ENCODE data around the gene GNL1. TPM values are rescaled to one million over a fixed set of nuclear protein-coding genes. Genes with fewer than 3 reads are reported as not detected.
A peak's percentile ranks its signal among the peaks of the same experiment; 100 is the strongest.
"Not testable (repeated sequence)": the region's sequence is repeated elsewhere in the genome, so short reads cannot be mapped to it uniquely, and the experiment has no call there.

Gene GNL1
- polyA plus RNA-seq, 2 donors, result 27.9 to 29.0 TPM

DNA sequence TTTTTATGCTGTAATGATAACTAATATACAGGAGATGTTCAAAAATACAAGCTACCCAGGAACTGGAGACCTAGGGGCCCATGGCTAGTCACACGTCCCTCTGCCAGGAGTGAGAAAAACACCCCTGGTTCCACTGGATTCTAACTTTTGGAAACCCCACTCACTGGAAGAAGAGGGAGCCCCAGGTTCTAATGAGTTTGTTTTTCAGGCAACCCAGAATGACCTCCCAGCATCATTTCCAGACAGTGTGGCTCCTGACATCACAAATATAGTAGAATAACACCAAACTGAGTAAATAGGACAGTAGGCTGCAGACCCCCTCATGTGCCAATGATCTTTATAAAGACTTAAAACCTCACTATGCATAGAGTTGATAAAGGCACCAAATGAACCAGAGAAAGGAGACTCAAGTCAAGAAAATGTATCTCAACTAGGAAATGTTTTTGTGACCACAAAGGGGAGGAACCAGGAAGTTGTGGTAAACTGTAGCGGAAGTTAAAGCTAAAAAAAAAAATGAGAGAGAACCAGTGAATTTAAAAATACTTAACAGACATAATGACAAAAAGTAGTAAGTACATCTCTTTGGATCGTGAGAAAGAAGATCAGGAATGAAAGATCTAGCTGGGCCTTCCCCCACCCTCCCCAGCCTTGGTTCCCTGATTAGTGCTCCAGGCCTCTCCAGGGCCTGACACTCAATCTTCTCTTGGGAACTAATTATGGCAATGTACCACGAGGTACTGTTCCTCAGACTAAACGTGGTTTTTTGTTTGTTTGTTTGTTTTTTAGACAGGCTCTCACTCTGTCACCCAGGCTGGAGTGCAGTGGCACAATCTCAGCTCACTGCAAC lies 47.2 kb downstream of the GNL1 start:
- Histone ChIP-seq H3K27ac (ENCODE audit: low read depth in 2 of 2, low read length in 1 of 2) (peak overlapping the region; percentile 54 to 56), H3K27me3 (ENCODE audit: control insufficient read depth in 1 of 2, insufficient read depth in 2 of 2, low read length in 2 of 2) (no peaks in the 10 kb centered on the region), H3K4me3 (ENCODE audit: low read depth in 1 of 2, low read length in 2 of 2) (no peak overlapping the region), H3K4me1 (ENCODE audit: control insufficient read depth in 2 of 2, insufficient read depth in 2 of 2, low read length in 1 of 2) (no peaks in the 10 kb centered on the region), H3K36me3 (ENCODE audit: control insufficient read depth in 2 of 2, insufficient read depth in 2 of 2, low read length in 1 of 2) (no peaks in the 10 kb centered on the region), H3K9me3 (ENCODE audit: control insufficient read depth in 2 of 2, insufficient read depth in 1 of 2, low read depth in 1 of 2, low read length in 1 of 2) (no peaks in the 10 kb centered on the region)
- WGBS, 2 donors, result 39 to 47% methylated on average over 5 of the region's 5 CpGs

- Histone ChIP-seq H3K27ac (ENCODE audit: low read depth in 2 of 2, low read length in 1 of 2) (peak overlapping the region in 1 of 2 donors; percentile 64), H3K9me3 (ENCODE audit: control insufficient read depth in 2 of 2, insufficient read depth in 1 of 2, low read depth in 1 of 2, low read length in 1 of 2) (no peaks in the 10 kb centered on the region), H3K4me3 (ENCODE audit: low read depth in 1 of 2, low read length in 2 of 2) (no peak overlapping the region), H3K4me1 (ENCODE audit: control insufficient read depth in 2 of 2, insufficient read depth in 2 of 2, low read length in 1 of 2) (no peaks in the 10 kb centered on the region), H3K36me3 (ENCODE audit: control insufficient read depth in 2 of 2, insufficient read depth in 2 of 2, low read length in 1 of 2) (no peaks in the 10 kb centered on the region), H3K27me3 (ENCODE audit: control insufficient read depth in 1 of 2, insufficient read depth in 2 of 2, low read length in 2 of 2) (no peaks in the 10 kb centered on the region)
- WGBS, 2 donors, result 81 to 90% methylated on average over 5 of the region's 5 CpGs
Measured at GRCh38 chr6:30507849-30508827, 48.2 kb downstream of the GNL1 start.

DNA sequence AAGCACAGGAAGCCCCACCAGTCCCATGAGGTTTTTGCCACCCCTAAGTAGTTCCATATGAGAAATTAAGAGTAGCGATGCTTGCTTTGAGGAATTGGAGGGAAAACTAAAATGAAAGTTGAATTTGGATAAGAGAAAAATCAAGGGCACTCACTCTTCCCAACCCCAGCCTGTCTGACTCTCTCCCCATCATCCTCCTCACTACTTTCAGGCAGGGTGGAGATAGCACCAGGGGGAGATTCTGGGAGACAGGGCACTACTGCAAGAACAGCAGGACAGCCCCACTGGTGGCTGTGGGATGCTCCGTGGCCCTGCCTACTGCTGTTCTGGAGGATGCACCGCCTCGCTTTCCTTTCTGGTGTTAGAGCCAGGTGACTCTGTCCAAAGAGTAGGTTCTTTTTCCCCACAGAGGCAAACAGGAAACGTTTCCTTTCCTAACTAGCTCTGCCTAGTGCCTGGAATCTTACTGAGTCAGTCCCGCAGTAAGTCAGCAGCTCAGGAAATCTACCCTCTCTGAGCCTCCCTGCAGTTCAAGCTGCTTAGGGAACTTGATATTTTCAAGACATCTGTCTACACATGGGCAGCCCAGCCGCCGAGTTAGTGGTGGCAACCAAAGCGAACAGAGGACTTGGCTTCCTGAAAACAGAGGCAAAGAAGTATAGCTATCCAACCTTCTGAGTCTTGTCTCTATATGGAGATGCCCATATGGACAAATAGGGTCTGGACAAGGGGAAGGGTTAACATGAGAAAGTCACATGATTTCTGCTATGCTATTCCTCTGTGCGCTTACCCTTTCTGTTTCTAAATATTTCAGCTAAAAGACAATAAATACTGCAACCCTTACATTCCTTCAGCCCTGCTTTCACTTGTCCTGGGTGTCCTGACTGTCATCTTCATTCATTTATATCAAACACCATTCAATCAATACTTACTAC lies 55.6 kb downstream of the GNL1 start:
- no peaks in the 10 kb centered on the region for H3K27me3 ChIP-seq (ENCODE audit: control insufficient read depth in 1 of 2, insufficient read depth in 2 of 2, low read length in 2 of 2)
- WGBS, 2 donors, result 58 to 61% methylated on average over 10 of the region's 10 CpGs
- no peak overlapping the region for H3K4me3 ChIP-seq (ENCODE audit: low read depth in 1 of 2, low read length in 2 of 2)
- no peaks in the 10 kb centered on the region for H3K36me3 ChIP-seq (ENCODE audit: control insufficient read depth in 2 of 2, insufficient read depth in 2 of 2, low read length in 1 of 2)
- H3K4me1 ChIP-seq (ENCODE audit: control insufficient read depth in 2 of 2, insufficient read depth in 2 of 2, low read length in 1 of 2), result peaks cover 0 to 2% of the 10 kb centered on the region in 2 donors
- no peaks in the 10 kb centered on the region for H3K9me3 ChIP-seq (ENCODE audit: control insufficient read depth in 2 of 2, insufficient read depth in 1 of 2, low read depth in 1 of 2, low read length in 1 of 2)
- peak overlapping the region in 1 of 2 donors; percentile 4 for H3K27ac ChIP-seq (ENCODE audit: low read depth in 2 of 2, low read length in 1 of 2)

DNA sequence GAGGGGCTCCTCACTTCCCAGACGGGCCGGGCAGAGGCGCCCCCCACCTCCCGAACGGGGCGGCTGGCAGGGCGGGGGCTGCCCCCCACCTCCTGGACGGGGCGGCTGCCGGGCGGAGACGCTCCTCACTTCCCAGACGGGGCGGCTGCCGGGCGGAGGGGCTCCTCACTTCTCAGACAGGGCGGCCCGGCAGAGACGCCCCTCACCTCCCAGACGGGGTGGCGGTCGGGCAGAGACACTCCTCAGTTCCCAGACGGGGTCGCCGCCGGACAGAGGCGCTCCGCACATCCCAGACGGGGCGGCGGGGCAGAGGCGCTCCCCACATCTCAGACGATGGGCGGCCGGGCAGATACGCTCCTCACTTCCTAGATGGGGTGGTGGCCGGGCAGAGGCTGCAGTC lies 57.6 kb downstream of the GNL1 start:
- not testable (repeated sequence) for H3K36me3 ChIP-seq (ENCODE audit: control insufficient read depth in 2 of 2, insufficient read depth in 2 of 2, low read length in 1 of 2); H3K27ac ChIP-seq (ENCODE audit: low read depth in 2 of 2, low read length in 1 of 2); H3K4me3 ChIP-seq (ENCODE audit: low read depth in 1 of 2, low read length in 2 of 2); H3K9me3 ChIP-seq (ENCODE audit: control insufficient read depth in 2 of 2, insufficient read depth in 1 of 2, low read depth in 1 of 2, low read length in 1 of 2); H3K4me1 ChIP-seq (ENCODE audit: control insufficient read depth in 2 of 2, insufficient read depth in 2 of 2, low read length in 1 of 2); H3K27me3 ChIP-seq (ENCODE audit: control insufficient read depth in 1 of 2, insufficient read depth in 2 of 2, low read length in 2 of 2)
- 95% methylated on average over 20 to 37 of the region's 37 CpGs for WGBS, 2 donors

GRCh38 chr6:30497714-30498113 lies 58.6 kb downstream of the GNL1 start:
- Histone ChIP-seq H3K27me3 (ENCODE audit: control insufficient read depth in 1 of 2, insufficient read depth in 2 of 2, low read length in 2 of 2) (no peaks in the 10 kb centered on the region), H3K4me3 (ENCODE audit: low read depth in 1 of 2, low read length in 2 of 2) (no peak overlapping the region), H3K36me3 (ENCODE audit: control insufficient read depth in 2 of 2, insufficient read depth in 2 of 2, low read length in 1 of 2) (peaks cover 2 to 7% of the 10 kb centered on the region in 2 donors), H3K4me1 (ENCODE audit: control insufficient read depth in 2 of 2, insufficient read depth in 2 of 2, low read length in 1 of 2) (peaks cover 0 to 4% of the 10 kb centered on the region in 2 donors), H3K27ac (ENCODE audit: low read depth in 2 of 2, low read length in 1 of 2) (no peak overlapping the region), H3K9me3 (ENCODE audit: control insufficient read depth in 2 of 2, insufficient read depth in 1 of 2, low read depth in 1 of 2, low read length in 1 of 2) (no peaks in the 10 kb centered on the region)
- WGBS, 2 donors, result 89 to 90% methylated on average over 3 of the region's 3 CpGs

- peaks cover 6 to 12% of the 10 kb centered on the region in 2 donors for H3K36me3 ChIP-seq (ENCODE audit: control insufficient read depth in 2 of 2, insufficient read depth in 2 of 2, low read length in 1 of 2)
- H3K9me3 ChIP-seq (ENCODE audit: control insufficient read depth in 2 of 2, insufficient read depth in 1 of 2, low read depth in 1 of 2, low read length in 1 of 2); H3K4me3 ChIP-seq (ENCODE audit: low read depth in 1 of 2, low read length in 2 of 2); H3K4me1 ChIP-seq (ENCODE audit: control insufficient read depth in 2 of 2, insufficient read depth in 2 of 2, low read length in 1 of 2); H3K27me3 ChIP-seq (ENCODE audit: control insufficient read depth in 1 of 2, insufficient read depth in 2 of 2, low read length in 2 of 2); H3K27ac ChIP-seq (ENCODE audit: low read depth in 2 of 2, low read length in 1 of 2): not testable (repeated sequence)
- 90 to 94% methylated on average over 5 of the region's 5 CpGs for WGBS, 2 donors
Measured at GRCh38 chr6:30497261-30497599, 59.1 kb downstream of the GNL1 start.

GRCh38 chr6:30495993-30496392 lies 60.3 kb downstream of the GNL1 start:
- 89 to 90% methylated on average over 4 of the region's 4 CpGs for WGBS, 2 donors
- Histone ChIP-seq H3K27me3 (ENCODE audit: control insufficient read depth in 1 of 2, insufficient read depth in 2 of 2, low read length in 2 of 2) (no peaks in the 10 kb centered on the region), H3K9me3 (ENCODE audit: control insufficient read depth in 2 of 2, insufficient read depth in 1 of 2, low read depth in 1 of 2, low read length in 1 of 2) (no peaks in the 10 kb centered on the region), H3K36me3 (ENCODE audit: control insufficient read depth in 2 of 2, insufficient read depth in 2 of 2, low read length in 1 of 2) (peaks cover 9 to 23% of the 10 kb centered on the region in 2 donors), H3K4me1 (ENCODE audit: control insufficient read depth in 2 of 2, insufficient read depth in 2 of 2, low read length in 1 of 2) (peaks cover 7 to 10% of the 10 kb centered on the region in 2 donors), H3K4me3 (ENCODE audit: low read depth in 1 of 2, low read length in 2 of 2) (no peak overlapping the region), H3K27ac (ENCODE audit: low read depth in 2 of 2, low read length in 1 of 2) (peak overlapping the region; percentile 68 to 95)

DNA sequence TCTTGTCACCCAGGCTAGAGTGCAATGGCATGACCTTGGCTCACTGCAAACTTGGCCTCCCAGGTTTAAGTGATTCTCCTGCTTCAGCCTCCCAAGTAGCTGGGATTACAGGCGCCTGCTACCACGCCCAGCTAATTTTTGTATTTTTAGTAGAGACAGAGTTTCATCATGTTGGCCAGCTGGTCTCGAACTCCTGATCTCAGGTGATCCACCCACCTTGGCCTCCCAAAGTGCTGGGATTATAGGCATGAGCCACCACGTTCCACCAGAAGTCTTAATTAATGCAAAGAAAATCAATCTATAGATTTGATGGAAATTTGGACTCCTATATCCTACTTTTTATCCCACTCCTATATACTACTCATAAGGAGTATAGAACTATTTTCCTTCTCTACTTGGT lies 61.2 kb downstream of the GNL1 start:
- H3K27ac ChIP-seq (ENCODE audit: low read depth in 2 of 2, low read length in 1 of 2); H3K27me3 ChIP-seq (ENCODE audit: control insufficient read depth in 1 of 2, insufficient read depth in 2 of 2, low read length in 2 of 2); H3K9me3 ChIP-seq (ENCODE audit: control insufficient read depth in 2 of 2, insufficient read depth in 1 of 2, low read depth in 1 of 2, low read length in 1 of 2); H3K4me3 ChIP-seq (ENCODE audit: low read depth in 1 of 2, low read length in 2 of 2): not testable (repeated sequence)
- Histone ChIP-seq H3K36me3 (ENCODE audit: control insufficient read depth in 2 of 2, insufficient read depth in 2 of 2, low read length in 1 of 2) (peaks cover 9 to 31% of the 10 kb centered on the region in 2 donors), H3K4me1 (ENCODE audit: control insufficient read depth in 2 of 2, insufficient read depth in 2 of 2, low read length in 1 of 2) (peaks cover 10 to 18% of the 10 kb centered on the region in 2 donors)
- WGBS, 2 donors, result 67 to 72% methylated on average over 4 of the region's 4 CpGs

Measured in esophagus (tissue), 2 donors.